Limb (tissue), 2 donors: ENCODE results near the gene FBLN1.

Experiments used
- DNase-seq, 2 donors: peaks; one replicate each; pipeline ENCODE4 v3.0.0-alpha.2; 2016; ENCODE audit errors: extremely low spot score in 2 of 2

FBLN1 gene

GRCh38 chr22:45565973-45566372, 63.3 kb downstream of the FBLN1 start:
- DNase-seq: no peak

- DNase-seq: no peak
Measured at GRCh38 chr22:45568213-45568612, 65.5 kb downstream of the FBLN1 start.

- no peak for DNase-seq
Measured at GRCh38 chr22:45571089-45571488, 68.4 kb downstream of the FBLN1 start.

GRCh38 chr22:45572444-45572843, 69.8 kb downstream of the FBLN1 start:
- DNase-seq: no peak

GRCh38 chr22:45574069-45574703, 71.5 kb downstream of the FBLN1 start:
- DNase-seq: no peak

- DNase-seq: no peak
Measured at GRCh38 chr22:45575173-45575572, 72.5 kb downstream of the FBLN1 start.

- no peak for DNase-seq
Measured at GRCh38 chr22:45575607-45576272, 73.1 kb downstream of the FBLN1 start.

- no peak for DNase-seq
Measured at GRCh38 chr22:45576273-45576625, 73.6 kb downstream of the FBLN1 start.

- DNase-seq: no peak
Measured at GRCh38 chr22:45576730-45577464, 74.2 kb downstream of the FBLN1 start.

- DNase-seq: peak; percentile 82 to 92
Measured at GRCh38 chr22:45577746-45578523, 75.3 kb downstream of the FBLN1 start.

GRCh38 chr22:45578524-45579147, 76.0 kb downstream of the FBLN1 start:
- no peak for DNase-seq

GRCh38 chr22:45579306-45579705, 76.6 kb downstream of the FBLN1 start:
- DNase-seq: no peak

GRCh38 chr22:45579806-45580725, 77.4 kb downstream of the FBLN1 start:
- no peak for DNase-seq

GRCh38 chr22:45580726-45581381, 78.2 kb downstream of the FBLN1 start:
- DNase-seq: no peak

- DNase-seq: no peak
Measured at GRCh38 chr22:45581549-45582080, 78.9 kb downstream of the FBLN1 start.

- no peak for DNase-seq
Measured at GRCh38 chr22:45582236-45582954, 79.7 kb downstream of the FBLN1 start.

GRCh38 chr22:45582955-45583320, 80.3 kb downstream of the FBLN1 start:
- DNase-seq: no peak

- DNase-seq: no peak
Measured at GRCh38 chr22:45583504-45583903, 80.8 kb downstream of the FBLN1 start.

GRCh38 chr22:45584121-45584570, 81.5 kb downstream of the FBLN1 start:
- DNase-seq: no peak
